ENCODE data around the gene FXYD7.
"Not testable (repeated sequence)": the region's sequence is repeated elsewhere in the genome, so short reads cannot be mapped to it uniquely, and the experiment has no call there.

FXYD7 gene

DNA sequence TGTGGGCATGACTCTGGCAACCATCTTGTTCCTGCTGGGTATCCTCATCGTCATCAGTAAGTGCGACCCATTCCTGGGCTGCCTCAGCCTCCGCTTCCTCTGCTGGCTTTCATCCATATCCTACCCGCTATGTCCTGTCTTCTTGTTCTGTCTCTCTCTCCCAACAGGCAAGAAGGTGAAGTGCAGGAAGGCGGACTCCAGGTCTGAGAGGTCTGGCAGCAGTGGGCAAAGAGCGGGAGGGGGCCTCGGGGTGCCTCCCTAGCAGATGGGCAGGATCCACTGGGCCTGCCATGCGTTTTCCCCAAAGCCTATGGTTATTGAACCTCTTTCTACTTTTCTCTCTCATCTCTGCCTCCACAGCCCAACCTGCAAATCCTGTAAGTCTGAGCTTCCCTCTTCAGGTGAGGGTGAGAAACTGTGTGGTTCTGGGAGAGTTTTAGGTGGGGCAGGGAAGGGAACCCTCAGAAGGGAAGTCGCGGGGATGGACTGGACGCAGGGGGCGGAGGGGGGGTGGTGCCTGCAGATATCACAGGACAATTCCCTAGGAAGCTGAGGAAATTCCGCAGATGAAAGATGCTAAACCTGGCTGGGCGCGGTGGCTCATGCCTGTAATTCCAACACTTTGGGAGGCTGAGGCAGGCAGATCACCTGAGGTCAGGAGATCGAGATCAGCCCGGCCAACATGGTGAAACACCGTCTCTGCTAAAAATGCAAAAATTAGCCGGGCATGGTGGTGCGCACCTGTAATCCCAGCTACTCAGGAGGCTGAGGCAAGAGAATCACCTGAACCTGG is 8.4 kb downstream of the FXYD7 start:
- TF ChIP-seq, protein P1, sequence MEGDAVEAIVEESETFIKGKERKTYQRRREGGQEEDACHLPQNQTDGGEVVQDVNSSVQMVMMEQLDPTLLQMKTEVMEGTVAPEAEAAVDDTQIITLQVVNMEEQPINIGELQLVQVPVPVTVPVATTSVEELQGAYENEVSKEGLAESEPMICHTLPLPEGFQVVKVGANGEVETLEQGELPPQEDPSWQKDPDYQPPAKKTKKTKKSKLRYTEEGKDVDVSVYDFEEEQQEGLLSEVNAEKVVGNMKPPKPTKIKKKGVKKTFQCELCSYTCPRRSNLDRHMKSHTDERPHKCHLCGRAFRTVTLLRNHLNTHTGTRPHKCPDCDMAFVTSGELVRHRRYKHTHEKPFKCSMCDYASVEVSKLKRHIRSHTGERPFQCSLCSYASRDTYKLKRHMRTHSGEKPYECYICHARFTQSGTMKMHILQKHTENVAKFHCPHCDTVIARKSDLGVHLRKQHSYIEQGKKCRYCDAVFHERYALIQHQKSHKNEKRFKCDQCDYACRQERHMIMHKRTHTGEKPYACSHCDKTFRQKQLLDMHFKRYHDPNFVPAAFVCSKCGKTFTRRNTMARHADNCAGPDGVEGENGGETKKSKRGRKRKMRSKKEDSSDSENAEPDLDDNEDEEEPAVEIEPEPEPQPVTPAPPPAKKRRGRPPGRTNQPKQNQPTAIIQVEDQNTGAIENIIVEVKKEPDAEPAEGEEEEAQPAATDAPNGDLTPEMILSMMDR (IDR thresholded peaks at IDR 0.05; ENCODE audit: low read depth, low read length) = no peak
- no peak overlapping the region for H3K4me3 ChIP-seq (ENCODE audit: low read depth, low read length)

DNA sequence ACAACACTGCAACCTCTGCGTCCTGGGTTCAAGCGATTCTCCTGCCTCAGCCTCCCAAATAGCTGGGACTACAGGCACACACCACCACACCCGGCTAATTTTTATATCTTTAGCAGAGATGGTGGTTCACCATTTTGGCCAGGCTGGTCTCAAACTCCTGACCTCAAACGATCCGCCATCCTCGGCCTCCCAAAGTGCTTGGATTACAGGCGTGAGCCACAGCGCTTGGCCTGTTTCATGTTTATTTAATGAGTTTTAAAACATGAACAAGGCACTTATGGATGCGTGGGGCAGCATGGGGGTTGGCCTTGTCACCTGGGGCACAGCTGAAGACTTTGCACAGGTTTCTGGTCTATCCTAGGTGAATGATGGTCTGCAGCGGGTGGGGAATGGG is 10.1 kb downstream of the FXYD7 start:
- H3K4me3 ChIP-seq (ENCODE audit: low read depth, low read length) = not testable (repeated sequence)

DNA sequence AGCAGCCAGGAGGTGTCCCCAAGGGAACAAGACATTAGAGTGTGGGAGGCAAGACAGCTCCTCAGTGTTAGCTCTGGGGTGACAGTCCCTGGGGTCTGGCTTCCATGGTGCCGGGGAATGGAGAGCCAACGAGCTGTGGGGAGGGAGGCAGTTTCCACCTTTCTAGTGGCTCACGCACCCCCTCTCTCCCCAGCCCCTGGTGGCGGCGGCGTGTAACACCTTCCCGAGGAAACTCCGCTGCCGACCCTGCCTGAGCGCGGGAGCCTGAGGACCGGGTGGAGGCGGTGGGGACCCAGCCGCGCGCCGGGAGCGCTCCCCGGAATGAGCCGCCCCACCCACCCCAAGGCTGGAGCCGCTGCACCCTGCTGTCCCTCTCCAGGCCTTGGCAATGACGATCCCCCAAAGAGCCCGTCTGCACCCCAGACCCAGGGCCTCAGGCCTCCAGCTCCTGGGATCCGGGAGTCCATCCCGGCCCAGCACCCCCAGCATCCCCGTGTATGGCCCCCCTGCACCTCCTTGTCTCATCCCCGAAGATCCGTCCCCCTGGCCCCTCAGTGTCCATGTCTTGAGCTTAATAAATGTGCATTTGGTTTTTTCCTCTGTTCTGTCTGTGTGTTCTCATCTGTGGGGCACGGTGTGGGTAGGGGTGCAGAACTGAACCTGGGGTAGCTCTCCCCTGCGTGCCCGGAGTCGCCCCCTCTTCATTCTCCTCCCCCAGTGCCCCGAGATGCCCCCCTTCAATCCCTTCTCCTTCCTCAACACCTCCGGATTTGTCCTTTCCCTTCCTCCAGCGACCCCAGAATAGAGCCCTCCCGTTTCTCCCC is 10.9 kb downstream of the FXYD7 start:
- TF ChIP-seq, protein P1 (IDR thresholded peaks at IDR 0.05; ENCODE audit: low read depth, low read length) = peak; percentile 54
- H3K4me3 ChIP-seq (ENCODE audit: low read depth, low read length) = peak overlapping the region; percentile 88

DNA sequence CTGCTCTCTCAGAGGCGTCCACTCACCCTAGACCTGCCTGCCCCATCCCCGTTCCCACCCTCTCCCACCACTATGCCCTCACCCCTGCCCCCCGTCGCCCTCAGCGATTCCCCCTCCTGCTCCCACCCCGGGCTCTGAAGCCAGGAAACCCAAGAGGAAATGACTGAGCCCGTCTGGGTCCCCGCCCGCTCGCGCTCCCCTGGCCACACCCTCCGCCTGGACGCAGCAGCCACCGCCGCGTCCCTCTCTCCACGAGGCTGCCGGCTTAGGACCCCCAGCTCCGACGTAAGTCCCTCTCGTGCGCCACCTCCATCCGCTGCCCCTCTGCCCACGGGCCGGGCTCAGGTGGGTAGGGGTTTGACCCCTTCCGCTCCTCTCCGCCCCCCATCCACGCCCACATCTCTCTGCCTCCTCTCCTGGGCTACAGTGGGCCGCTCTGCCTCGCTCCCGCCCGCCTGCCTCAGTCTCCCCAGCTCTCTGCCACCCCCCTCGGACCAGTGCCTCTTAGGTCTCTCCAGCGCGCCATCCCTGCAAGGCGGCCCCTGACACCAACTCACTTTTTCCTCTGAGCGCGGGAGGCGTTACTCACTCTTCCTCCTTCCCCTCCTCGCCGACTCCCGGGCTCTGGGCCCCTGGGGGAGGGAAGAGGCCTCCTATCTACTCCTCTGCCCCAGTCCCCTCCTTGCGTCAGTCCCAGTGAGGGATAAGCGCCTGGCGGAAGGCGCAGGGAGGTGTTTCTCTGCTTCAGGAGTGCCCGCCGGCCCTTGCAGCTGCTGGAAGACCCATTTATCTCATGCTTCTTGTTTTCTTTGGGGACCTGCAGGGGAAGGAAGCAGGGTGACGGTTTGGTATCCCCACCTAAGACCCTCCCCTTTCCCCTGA is 11.7 kb downstream of the FXYD7 start, which contains the start of gene FXYD5:
TSS of gene FXYD5 (plus strand) at position 211 of the 882 bp plus-strand sequence. CDS start 816 bp downstream, outside the sequence.
- H3K4me3 ChIP-seq (ENCODE audit: low read depth, low read length) = peak within 1 kb of the TSS; percentile 88

DNA sequence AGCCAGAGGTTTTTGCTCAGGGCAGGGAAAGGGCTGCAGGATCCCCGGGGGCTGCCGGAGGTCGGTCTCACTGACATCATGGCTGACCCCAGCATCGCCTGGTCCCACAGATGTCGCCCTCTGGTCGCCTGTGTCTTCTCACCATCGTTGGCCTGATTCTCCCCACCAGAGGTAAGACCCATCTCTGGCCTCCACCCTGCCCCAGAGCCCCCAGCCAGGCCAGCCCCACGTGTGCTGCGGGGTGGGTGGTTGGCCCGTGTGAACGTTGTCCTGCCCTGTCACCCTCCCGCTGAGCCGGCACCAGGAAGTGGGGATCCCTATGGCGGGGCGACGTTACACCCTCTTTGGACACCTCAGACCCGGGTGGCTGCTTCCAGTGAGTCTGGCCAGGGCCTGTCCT is 12.4 kb downstream of the FXYD7 start:
- peak overlapping the region; percentile 88 for H3K4me3 ChIP-seq (ENCODE audit: low read depth, low read length)
- TF ChIP-seq, protein P1 (IDR thresholded peaks at IDR 0.05; ENCODE audit: low read depth, low read length) = no peak

More for the DNA sequence above, 11.7 kb downstream of the FXYD7 start, which contains the start of gene FXYD5:
- TF ChIP-seq, protein P1 (IDR thresholded peaks at IDR 0.05; ENCODE audit: low read depth, low read length) = peak; percentile 10; the same call in 1 of the 2 replicates

DNA sequence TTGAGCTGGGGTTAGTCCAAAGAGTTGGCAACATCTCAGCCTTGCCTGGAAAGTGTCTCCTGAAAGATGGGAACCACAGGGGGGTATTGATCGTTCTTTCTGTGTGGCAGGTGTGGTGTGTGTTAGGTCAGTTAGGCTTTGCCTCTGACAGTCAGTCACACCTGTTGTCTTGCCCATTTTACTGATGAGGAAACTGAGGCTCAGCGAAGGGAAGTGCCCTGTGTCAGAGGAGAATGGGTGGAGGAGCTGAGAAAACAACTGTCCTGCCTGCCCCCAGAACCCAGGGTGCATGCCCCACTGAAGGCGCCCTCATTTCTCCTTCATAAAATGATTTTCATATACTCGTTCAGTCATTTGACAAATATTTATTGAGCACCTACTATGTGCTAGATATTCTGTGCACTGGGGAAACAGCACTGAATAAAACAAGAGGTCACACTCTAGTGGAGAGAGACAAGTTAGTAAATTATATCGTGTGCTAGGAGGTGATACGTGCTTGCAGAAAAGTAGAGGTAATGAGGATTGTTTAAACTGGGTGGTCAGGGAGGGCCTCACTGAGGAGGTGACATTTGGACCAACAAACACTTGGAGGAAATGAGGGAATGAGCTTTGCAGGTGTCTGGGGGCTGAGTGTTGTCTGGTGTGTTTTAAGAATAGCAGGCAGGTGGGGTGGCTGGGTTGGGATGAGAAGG is 13.1 kb downstream of the FXYD7 start:
- H3K4me3 ChIP-seq (ENCODE audit: low read depth, low read length) = peak overlapping the region; percentile 88
- TF ChIP-seq, protein P1 (IDR thresholded peaks at IDR 0.05; ENCODE audit: low read depth, low read length) = no peak

DNA sequence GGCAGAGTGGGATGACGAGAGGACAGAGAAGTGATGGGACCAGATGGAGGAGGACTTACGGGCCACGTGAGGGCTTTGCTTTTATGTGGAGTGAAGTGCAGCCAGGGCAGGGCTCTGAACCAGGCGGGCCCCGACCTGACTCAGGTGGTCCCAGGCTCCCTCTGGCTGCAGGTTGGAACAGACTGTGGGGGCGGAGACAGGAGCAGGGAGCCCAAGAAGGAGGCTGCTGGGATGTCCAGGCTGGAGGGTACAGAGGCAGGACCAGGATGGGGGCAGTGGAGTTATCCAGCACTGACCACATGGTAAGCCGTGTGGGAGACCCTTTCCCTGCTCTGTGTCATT is 13.6 kb downstream of the FXYD7 start:
- TF ChIP-seq, protein P1 (IDR thresholded peaks at IDR 0.05; ENCODE audit: low read depth, low read length) = no peak
- H3K4me3 ChIP-seq (ENCODE audit: low read depth, low read length) = no peak overlapping the region

All from WI38 (cell line).